ENCODE data around the gene RNU5B-1.
A peak's percentile ranks its signal among the peaks of the same experiment; 100 is the strongest.
"Not testable (repeated sequence)": the region's sequence is repeated elsewhere in the genome, so short reads cannot be mapped to it uniquely, and the experiment has no call there.

The RNU5B-1 gene

DNA sequence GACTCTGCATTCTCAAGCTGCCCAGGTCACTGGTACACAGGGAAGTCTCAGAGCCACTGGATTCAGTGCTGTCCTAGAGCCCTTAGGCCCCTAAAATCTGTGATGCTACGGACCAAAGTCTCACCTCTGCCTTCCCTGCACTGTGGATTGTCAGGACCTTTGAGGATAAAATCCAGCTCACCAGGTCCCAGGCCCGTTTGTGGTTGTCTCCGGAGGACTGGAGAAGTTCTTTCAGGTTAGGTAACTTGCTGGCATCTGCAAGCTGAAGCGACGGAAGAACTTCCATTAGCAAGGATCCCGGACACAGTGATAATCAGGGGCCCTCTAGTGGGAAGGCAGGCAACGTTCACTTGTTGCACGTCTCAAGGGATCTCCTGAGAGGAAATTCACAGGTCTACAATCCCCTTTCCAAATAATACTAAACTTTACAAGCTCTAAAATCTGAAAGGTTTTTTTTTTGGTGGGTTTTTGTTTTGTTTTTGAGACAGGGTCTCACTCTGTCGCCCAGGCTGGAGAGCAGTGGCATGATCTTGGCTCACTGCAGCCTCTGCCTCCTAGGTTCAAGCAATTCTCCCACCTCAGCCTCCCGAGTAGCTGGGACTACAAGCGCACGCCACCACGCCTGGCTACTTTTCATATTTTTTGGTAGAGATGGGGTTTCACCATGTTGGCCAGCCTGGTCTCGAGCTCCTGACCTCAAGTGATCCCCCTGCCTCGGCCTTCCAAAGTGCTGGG lies 33.5 kb upstream of the RNU5B-1 start:
- H3K9me3 ChIP-seq (ENCODE audit: control insufficient read depth, insufficient read depth, low read depth, low read length); H3K36me3 ChIP-seq (ENCODE audit: control insufficient read depth, insufficient read depth, low read length); H3K9ac ChIP-seq (ENCODE audit: low read length); H3K4me3 ChIP-seq (ENCODE audit: low read depth, low read length); H3K27ac ChIP-seq (ENCODE audit: low read depth, low read length); H3K27me3 ChIP-seq (ENCODE audit: control insufficient read depth, insufficient read depth, low read length); H3K4me1 ChIP-seq (ENCODE audit: control insufficient read depth, insufficient read depth, low read length): not testable (repeated sequence)

DNA sequence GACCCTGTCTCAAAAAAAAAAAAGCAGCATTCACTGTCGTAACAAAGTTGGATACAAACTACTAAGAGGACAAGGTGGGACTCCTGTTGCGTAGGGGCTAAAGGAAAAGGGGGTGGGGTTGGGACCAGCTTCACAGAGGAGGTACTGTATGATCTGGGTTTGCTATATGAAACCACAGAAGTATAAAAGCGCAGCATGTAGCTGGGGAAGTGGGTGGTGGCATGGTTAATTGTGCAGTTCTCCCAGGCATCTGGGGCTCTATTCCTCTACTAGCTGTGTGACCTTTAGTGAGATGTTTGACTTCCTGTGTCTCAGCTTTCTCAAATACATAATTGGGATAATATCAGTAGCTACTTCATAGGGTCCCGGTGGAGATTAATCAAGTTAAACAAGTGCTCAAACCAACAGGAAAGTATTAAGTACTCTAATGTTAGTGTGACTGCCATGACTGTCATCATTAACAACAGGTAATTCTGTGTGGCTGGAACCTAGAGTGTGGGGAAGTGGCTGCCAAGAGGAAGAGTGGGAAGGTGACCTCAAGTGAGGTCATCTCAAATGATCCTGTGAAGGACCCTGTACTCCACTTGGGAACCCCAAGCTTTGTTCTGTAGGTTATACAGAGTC lies 29.3 kb upstream of the RNU5B-1 start:
- Histone ChIP-seq H3K4me3 (ENCODE audit: low read depth, low read length) (no peak overlapping the region), H3K4me1 (ENCODE audit: control insufficient read depth, insufficient read depth, low read length) (peaks cover 3% of the 10 kb centered on the region; the same call in 1 of the 2 replicates), H3K27ac (ENCODE audit: low read depth, low read length) (no peak overlapping the region), H3K9me3 (ENCODE audit: control insufficient read depth, insufficient read depth, low read depth, low read length) (no peaks in the 10 kb centered on the region), H3K36me3 (ENCODE audit: control insufficient read depth, insufficient read depth, low read length) (no peaks in the 10 kb centered on the region), H3K9ac (ENCODE audit: low read length) (no peak overlapping the region), H3K27me3 (ENCODE audit: control insufficient read depth, insufficient read depth, low read length) (no peaks in the 10 kb centered on the region)

DNA sequence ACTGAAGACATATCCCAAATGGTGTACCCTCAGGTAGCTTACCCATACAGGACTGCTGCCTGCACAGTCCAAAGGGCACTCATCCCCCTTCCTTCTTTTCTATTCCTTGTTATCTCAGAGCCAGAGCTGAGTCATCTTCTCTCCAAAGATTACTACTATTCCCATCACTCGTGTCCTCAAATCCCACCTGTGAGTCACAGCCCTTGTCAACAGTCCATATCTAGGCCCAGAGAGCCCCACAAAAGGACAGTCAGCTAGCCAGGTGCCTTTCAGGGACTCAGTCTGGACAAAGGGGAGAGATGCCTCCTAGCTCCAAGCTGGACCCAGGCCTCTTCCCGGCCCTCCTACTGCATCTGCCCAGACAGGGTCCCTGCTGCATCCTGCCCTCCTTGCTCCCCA lies 28.8 kb upstream of the RNU5B-1 start:
- Histone ChIP-seq H3K36me3 (ENCODE audit: control insufficient read depth, insufficient read depth, low read length) (no peaks in the 10 kb centered on the region), H3K4me3 (ENCODE audit: low read depth, low read length) (no peak overlapping the region), H3K27ac (ENCODE audit: low read depth, low read length) (no peak overlapping the region), H3K27me3 (ENCODE audit: control insufficient read depth, insufficient read depth, low read length) (no peaks in the 10 kb centered on the region), H3K9me3 (ENCODE audit: control insufficient read depth, insufficient read depth, low read depth, low read length) (no peaks in the 10 kb centered on the region), H3K4me1 (ENCODE audit: control insufficient read depth, insufficient read depth, low read length) (peaks cover 1% of the 10 kb centered on the region; the same call in 1 of the 2 replicates), H3K9ac (ENCODE audit: low read length) (no peak overlapping the region)

DNA sequence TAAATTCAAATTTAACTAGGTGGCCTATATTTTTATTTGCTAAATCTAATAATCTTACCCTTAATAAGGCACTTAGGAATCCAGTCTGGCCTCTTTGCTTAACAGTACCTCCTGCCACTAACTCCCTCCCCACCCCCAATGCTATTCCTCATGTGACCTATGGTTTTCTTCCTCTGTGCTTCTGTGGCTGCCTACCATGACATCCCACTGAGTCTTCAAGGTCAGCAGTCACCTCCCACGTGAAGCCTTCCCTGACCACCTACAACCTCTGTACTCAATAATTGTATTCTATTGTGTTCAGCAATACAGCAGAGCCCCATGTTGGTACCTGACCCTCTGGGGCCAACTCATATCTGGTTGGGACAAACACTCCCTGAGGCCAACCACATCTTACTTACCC lies 27.5 kb upstream of the RNU5B-1 start:
- H3K27ac ChIP-seq (ENCODE audit: low read depth, low read length), result no peak overlapping the region
- H3K36me3 ChIP-seq (ENCODE audit: control insufficient read depth, insufficient read depth, low read length), result no peaks in the 10 kb centered on the region
- H3K9ac ChIP-seq (ENCODE audit: low read length), result no peak overlapping the region
- H3K4me1 ChIP-seq (ENCODE audit: control insufficient read depth, insufficient read depth, low read length), result no peaks in the 10 kb centered on the region; the same call in 1 of the 2 replicates
- H3K9me3 ChIP-seq (ENCODE audit: control insufficient read depth, insufficient read depth, low read depth, low read length), result no peaks in the 10 kb centered on the region
- H3K27me3 ChIP-seq (ENCODE audit: control insufficient read depth, insufficient read depth, low read length), result no peaks in the 10 kb centered on the region
- H3K4me3 ChIP-seq (ENCODE audit: low read depth, low read length), result no peak overlapping the region

DNA sequence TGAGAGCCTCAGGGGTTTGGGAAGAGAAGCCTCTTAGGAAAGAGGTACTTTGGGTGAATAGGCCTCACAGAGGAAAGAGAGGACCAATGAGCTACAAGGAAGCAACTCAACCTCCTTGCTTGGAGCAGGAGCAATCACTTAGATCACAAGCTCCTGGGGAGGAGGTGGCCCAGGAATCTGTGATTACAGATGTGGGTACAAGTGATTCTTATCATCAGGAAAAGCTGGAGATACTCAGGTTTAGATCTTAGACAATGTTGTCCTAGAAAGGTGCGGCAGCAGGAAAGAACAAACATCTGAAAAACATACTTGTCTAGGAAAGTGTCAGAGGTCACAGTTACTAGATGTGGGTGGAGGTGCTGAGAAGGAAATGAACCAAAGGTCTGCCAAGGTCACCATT lies 26.0 kb upstream of the RNU5B-1 start:
- no peak overlapping the region for H3K9ac ChIP-seq (ENCODE audit: low read length)
- no peak overlapping the region for H3K4me3 ChIP-seq (ENCODE audit: low read depth, low read length)
- H3K4me1 ChIP-seq (ENCODE audit: control insufficient read depth, insufficient read depth, low read length), result no peaks in the 10 kb centered on the region; the same call in 1 of the 2 replicates
- H3K27me3 ChIP-seq (ENCODE audit: control insufficient read depth, insufficient read depth, low read length), result no peaks in the 10 kb centered on the region
- no peaks in the 10 kb centered on the region for H3K36me3 ChIP-seq (ENCODE audit: control insufficient read depth, insufficient read depth, low read length)
- no peak overlapping the region for H3K27ac ChIP-seq (ENCODE audit: low read depth, low read length)
- no peaks in the 10 kb centered on the region for H3K9me3 ChIP-seq (ENCODE audit: control insufficient read depth, insufficient read depth, low read depth, low read length)

DNA sequence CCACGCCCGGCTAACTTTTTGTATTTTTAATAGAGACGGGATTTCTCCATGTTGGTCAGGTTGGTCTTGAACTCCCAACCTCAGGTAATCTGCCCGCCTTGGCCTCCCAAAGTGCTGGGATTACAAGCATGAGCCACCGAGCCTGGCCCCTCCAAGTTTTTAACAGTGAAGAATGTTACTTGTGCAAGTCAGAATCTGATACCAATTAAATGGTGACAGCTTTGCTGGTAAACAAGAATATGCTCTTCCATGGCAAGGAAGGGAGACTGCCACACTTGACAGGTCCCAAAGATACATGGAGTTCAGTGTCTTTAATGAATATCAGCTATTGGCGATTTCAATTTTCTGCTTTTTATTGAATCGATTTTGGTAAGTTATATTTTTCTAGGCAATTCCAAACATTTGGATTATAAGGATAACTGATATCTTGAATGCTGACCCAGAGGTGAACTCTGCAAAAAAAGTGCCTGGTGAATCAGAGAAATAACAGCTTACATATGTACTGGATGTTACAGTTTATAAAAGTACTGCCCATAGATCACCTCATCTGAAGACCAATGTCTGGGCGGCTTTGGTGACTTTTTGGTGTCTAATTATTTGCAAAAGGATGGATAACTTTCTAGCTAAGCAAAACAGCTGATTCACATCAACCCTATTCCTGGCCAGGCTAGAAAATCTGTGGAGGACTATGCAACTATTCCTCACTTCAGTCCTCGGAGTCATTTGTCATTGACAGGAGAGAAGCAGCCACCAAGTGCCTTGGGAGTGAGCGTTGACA lies 19.0 kb upstream of the RNU5B-1 start:
- no peaks in the 10 kb centered on the region for H3K9me3 ChIP-seq (ENCODE audit: control insufficient read depth, insufficient read depth, low read depth, low read length)

DNA sequence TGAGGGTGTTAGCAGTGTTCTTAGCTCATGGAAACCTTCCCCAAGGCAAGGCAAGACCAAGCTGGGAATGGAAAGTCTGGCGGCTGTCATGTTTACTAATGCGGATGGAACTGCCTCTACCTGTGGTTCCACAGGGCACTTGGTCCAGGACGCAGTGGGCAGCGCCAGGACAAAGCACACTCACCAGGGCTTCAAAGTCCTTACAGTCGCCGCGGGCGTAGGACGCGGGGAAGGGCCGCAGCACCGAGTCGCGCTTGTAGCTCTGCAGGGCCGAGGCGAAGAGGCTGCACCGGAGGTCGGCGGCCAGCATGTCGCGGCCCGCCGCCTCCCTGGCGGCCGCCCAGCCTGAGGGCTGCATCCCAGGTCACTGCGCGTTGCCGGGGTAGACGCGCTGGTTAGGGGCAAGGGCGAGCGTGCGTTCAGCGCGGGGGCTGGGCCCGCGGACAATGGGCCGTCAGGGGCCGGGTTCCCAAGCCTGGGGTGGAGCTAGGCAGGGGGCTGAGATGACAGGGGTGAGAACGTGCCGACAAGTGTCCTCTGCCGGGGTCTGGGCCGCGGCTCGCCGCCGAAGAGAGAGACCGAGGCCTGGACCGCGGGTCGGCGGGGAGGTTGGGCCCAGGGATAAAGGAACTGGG lies 18.3 kb upstream of the RNU5B-1 start:
- Histone ChIP-seq H3K4me3 (ENCODE audit: low read depth, low read length) (peak overlapping the region; percentile 81), H3K36me3 (ENCODE audit: control insufficient read depth, insufficient read depth, low read length) (no peaks in the 10 kb centered on the region), H3K4me1 (ENCODE audit: control insufficient read depth, insufficient read depth, low read length) (peaks cover 16% of the 10 kb centered on the region), H3K9me3 (ENCODE audit: control insufficient read depth, insufficient read depth, low read depth, low read length) (no peaks in the 10 kb centered on the region), H3K27ac (ENCODE audit: low read depth, low read length) (no peak overlapping the region), H3K27me3 (ENCODE audit: control insufficient read depth, insufficient read depth, low read length) (peaks cover 10% of the 10 kb centered on the region), H3K9ac (ENCODE audit: low read length) (peak overlapping the region; percentile 72)

More for the DNA sequence above, 19.0 kb upstream of the RNU5B-1 start:
- peak overlapping the region; percentile 72 for H3K9ac ChIP-seq (ENCODE audit: low read length)
- peaks cover 16% of the 10 kb centered on the region for H3K4me1 ChIP-seq (ENCODE audit: control insufficient read depth, insufficient read depth, low read length)
- H3K27me3 ChIP-seq (ENCODE audit: control insufficient read depth, insufficient read depth, low read length), result peaks cover 10% of the 10 kb centered on the region
- no peak overlapping the region for H3K27ac ChIP-seq (ENCODE audit: low read depth, low read length)
- H3K4me3 ChIP-seq (ENCODE audit: low read depth, low read length), result peak overlapping the region; percentile 81
- H3K36me3 ChIP-seq (ENCODE audit: control insufficient read depth, insufficient read depth, low read length), result no peaks in the 10 kb centered on the region

DNA sequence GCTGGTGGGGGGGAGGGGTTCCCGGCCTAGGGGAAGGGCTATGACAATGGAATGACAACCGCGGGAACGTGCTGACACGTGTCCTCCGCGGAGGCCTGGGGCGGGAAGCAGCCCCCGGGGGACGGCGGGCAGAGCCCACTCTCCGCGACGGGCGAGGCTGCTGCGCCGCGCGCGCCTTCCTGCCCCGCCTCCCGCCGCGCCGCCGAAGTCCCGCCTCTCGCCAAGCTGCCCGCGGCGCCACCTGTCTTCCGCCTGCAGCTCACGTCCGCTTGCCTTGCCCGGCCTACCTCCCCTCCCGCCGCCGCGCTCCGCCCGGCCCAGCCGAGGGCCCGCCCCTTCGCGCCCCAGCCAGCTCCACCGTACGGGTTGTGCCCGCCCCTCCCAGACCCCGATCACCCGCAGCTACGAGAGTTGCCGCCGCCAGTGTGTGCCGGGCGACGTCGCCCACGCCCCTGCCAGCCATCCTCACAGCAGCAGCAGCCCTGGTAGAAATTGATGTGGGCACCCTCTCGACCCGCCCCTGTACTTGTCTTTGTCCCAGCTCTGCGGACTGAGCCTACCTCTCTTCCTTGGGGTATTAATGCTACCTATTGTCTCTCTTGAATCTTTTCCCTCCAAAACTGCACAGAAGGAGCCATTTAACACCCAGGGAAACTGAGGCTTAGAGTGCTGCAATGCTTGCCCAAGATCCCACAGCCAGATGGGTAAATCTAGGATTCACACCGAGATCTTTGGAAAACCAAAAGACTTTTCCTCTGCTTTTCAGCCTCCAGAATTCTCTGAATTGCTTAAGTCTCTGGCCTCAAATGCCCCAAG lies 17.6 kb upstream of the RNU5B-1 start, which contains the start of gene PARP16:
TSS of gene PARP16 (minus strand) at position 180 of the 816 bp plus-strand sequence. CDS start 457 bp downstream, outside the sequence.
- H3K4me3 ChIP-seq (ENCODE audit: low read depth, low read length), result peak within 1 kb of the TSS; percentile 81
- peak within 1 kb of the TSS; percentile 72 for H3K9ac ChIP-seq (ENCODE audit: low read length)
- H3K27ac ChIP-seq (ENCODE audit: low read depth, low read length), result no peak within 1 kb of the TSS
- H3K36me3 ChIP-seq (ENCODE audit: control insufficient read depth, insufficient read depth, low read length), result no peaks in the 10 kb centered on the region
- H3K4me1 ChIP-seq (ENCODE audit: control insufficient read depth, insufficient read depth, low read length), result peaks cover 16% of the 10 kb centered on the region
- H3K27me3 ChIP-seq (ENCODE audit: control insufficient read depth, insufficient read depth, low read length), result peaks cover 10% of the 10 kb centered on the region
- no peaks in the 10 kb centered on the region for H3K9me3 ChIP-seq (ENCODE audit: control insufficient read depth, insufficient read depth, low read depth, low read length)

DNA sequence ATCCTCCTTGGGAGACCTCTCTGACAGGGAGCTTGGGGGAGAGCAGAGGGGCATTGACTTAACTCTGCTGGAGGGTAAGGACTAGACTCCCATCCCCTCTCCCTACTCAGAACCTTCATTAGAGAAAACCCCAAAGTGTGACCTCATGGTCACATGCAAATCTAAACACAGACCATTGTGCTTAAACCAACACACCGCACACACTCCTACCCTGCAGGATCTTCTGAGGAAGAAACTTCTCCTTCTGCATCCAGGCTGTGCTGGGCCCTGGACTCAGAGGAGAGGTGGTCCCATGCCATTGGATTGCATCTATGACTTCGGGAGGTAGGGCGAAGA lies 17.0 kb upstream of the RNU5B-1 start:
- H3K4me1 ChIP-seq (ENCODE audit: control insufficient read depth, insufficient read depth, low read length), result peaks cover 16% of the 10 kb centered on the region
- no peaks in the 10 kb centered on the region for H3K36me3 ChIP-seq (ENCODE audit: control insufficient read depth, insufficient read depth, low read length)
- H3K27me3 ChIP-seq (ENCODE audit: control insufficient read depth, insufficient read depth, low read length), result peaks cover 10% of the 10 kb centered on the region
- H3K9me3 ChIP-seq (ENCODE audit: control insufficient read depth, insufficient read depth, low read depth, low read length), result no peaks in the 10 kb centered on the region
- H3K27ac ChIP-seq (ENCODE audit: low read depth, low read length), result no peak overlapping the region
- H3K4me3 ChIP-seq (ENCODE audit: low read depth, low read length), result no peak overlapping the region
- peak overlapping the region; percentile 39 for H3K9ac ChIP-seq (ENCODE audit: low read length)

DNA sequence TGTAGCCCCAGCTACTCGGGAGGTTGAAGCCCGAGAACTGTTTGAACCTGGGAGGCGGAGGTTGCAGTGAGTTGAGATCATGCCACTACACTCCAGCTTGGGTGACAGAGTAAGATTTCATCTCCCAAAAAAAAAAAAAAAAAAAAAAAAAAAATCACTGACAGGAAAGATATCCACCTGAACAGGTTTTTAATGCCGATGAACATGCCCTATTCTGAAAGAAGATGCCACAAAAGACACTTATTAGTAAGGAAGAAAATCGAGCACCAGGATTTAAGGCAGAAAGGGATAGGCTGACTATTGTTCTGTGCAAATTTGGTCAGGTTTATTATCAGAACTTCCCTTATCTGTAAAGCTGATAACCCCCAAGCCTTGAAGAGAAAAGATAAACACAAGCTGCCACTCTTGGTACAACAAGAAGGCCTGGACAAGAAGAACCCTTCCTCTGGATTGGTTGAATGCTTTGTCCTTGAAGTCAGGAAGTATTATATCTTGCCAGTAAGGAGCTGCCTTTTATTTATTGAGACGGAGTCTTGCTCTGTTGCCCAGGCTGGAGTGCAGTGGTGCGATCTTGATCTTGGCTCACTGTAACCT lies 15.1 kb upstream of the RNU5B-1 start:
- H3K27me3 ChIP-seq (ENCODE audit: control insufficient read depth, insufficient read depth, low read length), result peaks cover 10% of the 10 kb centered on the region
- H3K36me3 ChIP-seq (ENCODE audit: control insufficient read depth, insufficient read depth, low read length), result no peaks in the 10 kb centered on the region
- no peak overlapping the region for H3K9ac ChIP-seq (ENCODE audit: low read length)
- no peak overlapping the region for H3K4me3 ChIP-seq (ENCODE audit: low read depth, low read length)
- no peaks in the 10 kb centered on the region for H3K9me3 ChIP-seq (ENCODE audit: control insufficient read depth, insufficient read depth, low read depth, low read length)
- H3K27ac ChIP-seq (ENCODE audit: low read depth, low read length), result no peak overlapping the region
- H3K4me1 ChIP-seq (ENCODE audit: control insufficient read depth, insufficient read depth, low read length), result peaks cover 19% of the 10 kb centered on the region

Data from HUES6 (cell line).